Endothelial cell (in vitro differentiated cells): ENCODE results near the gene C15orf40. TPM values are rescaled to one million over a fixed set of nuclear protein-coding genes. Genes with fewer than 3 reads are reported as not detected.

ENCODE experiments used
- DNase-seq: peaks from one replicate; pipeline ENCODE4 v3.0.0; 2021; ENCODE audit warnings: low spot score
- H3K27ac Mint-ChIP-seq: one replicate; pipeline ENCODE4 v1.8.0; 2021; ENCODE audit warnings: mixed read lengths, inconsistent platforms; ENCODE audit not compliant: unreplicated experiment
- H3K27me3 Mint-ChIP-seq: one replicate; pipeline ENCODE4 v1.8.0; 2021; ENCODE audit warnings: mild to moderate bottlenecking, moderate library complexity, mixed read lengths, inconsistent platforms; ENCODE audit not compliant: unreplicated experiment
- H3K36me3 Mint-ChIP-seq: one replicate; pipeline ENCODE4 v1.8.0; 2021; ENCODE audit warnings: mild to moderate bottlenecking, low read depth, mixed read lengths, inconsistent platforms; ENCODE audit not compliant: unreplicated experiment
- H3K4me1 Mint-ChIP-seq: one replicate; pipeline ENCODE4 v1.8.0; 2021; ENCODE audit warnings: mild to moderate bottlenecking, mixed read lengths, inconsistent platforms; ENCODE audit not compliant: unreplicated experiment
- H3K4me3 Mint-ChIP-seq: one replicate; pipeline ENCODE4 v1.8.0; 2021; ENCODE audit warnings: mild to moderate bottlenecking, mixed read lengths, inconsistent platforms; ENCODE audit not compliant: unreplicated experiment
- H3K9me3 Mint-ChIP-seq: one replicate; pipeline ENCODE4 v1.8.0; 2021; ENCODE audit warnings: mixed read lengths, inconsistent platforms; ENCODE audit not compliant: unreplicated experiment
- total RNA-seq: library from RNA; stranded (reverse); fragmentation: NEBNext Ultra II Directional; extraction: Animal tissue kit (Norgen Biotek cat#: 25700); gene quantifications from one replicate; pipeline ENCODE4 v1.2.1, GENCODE V29; 2021; ENCODE audit not compliant: unreplicated experiment
- TF ChIP-seq, protein P1 (sequence below): fragments of 200-600 bp; sonication (generic); IDR thresholded peaks from one replicate; pipeline ENCODE4 v1.5.0; 2021; ENCODE audit warnings: antibody characterized with exemption; ENCODE audit not compliant: unreplicated experiment

Gene C15orf40
- total RNA-seq, 1 donor from 2014 or later = 17.4 TPM

DNA sequence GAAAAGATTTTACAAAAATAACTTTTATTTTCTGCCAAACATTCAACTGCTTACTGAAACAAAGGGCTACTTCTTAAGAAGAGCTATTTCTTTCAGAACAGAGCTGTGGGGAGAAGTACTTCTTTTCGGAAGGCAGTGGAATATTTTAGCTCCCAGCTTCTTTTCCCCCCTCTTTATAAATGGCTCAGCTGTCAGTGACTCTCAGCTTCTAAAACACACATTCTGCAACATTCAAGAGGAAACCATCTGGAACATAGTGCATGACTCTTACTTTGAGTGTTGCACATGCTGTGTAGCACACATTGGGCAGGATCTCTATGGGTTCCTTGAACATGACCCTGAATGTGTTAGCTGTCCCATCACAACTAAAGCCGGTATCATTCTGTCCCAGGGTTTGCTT lies 7.0 kb upstream of the C15orf40 start:
- no peak overlapping the region for H3K27ac Mint-ChIP-seq
- TF ChIP-seq, protein P1, sequence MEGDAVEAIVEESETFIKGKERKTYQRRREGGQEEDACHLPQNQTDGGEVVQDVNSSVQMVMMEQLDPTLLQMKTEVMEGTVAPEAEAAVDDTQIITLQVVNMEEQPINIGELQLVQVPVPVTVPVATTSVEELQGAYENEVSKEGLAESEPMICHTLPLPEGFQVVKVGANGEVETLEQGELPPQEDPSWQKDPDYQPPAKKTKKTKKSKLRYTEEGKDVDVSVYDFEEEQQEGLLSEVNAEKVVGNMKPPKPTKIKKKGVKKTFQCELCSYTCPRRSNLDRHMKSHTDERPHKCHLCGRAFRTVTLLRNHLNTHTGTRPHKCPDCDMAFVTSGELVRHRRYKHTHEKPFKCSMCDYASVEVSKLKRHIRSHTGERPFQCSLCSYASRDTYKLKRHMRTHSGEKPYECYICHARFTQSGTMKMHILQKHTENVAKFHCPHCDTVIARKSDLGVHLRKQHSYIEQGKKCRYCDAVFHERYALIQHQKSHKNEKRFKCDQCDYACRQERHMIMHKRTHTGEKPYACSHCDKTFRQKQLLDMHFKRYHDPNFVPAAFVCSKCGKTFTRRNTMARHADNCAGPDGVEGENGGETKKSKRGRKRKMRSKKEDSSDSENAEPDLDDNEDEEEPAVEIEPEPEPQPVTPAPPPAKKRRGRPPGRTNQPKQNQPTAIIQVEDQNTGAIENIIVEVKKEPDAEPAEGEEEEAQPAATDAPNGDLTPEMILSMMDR = no peak
- H3K9me3 Mint-ChIP-seq = no peaks in the 10 kb centered on the region
- no peaks in the 10 kb centered on the region for H3K36me3 Mint-ChIP-seq
- no peaks in the 10 kb centered on the region for H3K27me3 Mint-ChIP-seq
- peaks cover 10% of the 10 kb centered on the region for H3K4me1 Mint-ChIP-seq
- H3K4me3 Mint-ChIP-seq = no peak overlapping the region
- DNase-seq = no peak

DNA sequence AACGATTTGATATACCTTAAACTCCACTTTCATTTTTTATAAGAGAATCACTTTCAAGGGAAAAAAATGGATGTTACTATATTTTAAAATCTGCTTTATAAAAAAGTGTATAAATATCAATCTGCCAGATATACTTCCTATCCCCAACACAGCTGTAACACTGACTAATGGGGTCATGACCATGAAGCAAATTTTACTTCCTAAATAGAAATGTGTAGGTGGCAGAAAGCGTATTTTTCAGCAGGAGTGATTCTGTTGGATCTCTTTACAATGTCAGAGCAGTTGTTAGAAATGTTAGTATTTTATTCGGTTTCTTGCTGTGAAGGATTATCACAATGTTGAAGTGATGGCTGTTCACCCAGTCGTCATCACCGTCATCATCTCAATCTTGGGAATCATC lies 5.5 kb upstream of the C15orf40 start:
- no peaks in the 10 kb centered on the region for H3K36me3 Mint-ChIP-seq
- peaks cover 6% of the 10 kb centered on the region for H3K27me3 Mint-ChIP-seq
- H3K9me3 Mint-ChIP-seq = no peaks in the 10 kb centered on the region
- H3K4me1 Mint-ChIP-seq = peaks cover 21% of the 10 kb centered on the region
- no peak for DNase-seq
- no peak overlapping the region for H3K27ac Mint-ChIP-seq
- no peak overlapping the region for H3K4me3 Mint-ChIP-seq
- TF ChIP-seq, protein P1 = no peak

DNA sequence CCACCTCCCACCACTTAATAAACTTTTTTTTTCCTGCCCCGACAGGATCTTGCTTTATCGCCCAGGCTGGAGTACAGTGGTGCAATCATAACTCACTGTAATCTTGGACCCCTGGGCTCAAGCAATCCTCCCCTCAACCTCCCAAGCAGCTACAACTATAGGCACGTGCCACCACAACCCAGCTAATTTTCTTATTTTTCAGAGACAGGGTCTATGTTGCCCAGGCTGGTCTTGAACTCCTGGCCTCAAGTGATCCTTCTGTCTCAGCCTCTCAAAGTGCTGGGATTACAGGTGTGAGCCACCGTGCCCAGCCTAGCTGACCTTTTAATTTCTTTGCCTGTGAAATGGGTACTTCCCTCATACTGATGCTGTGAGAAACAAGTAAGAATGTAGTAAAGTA lies 3.9 kb upstream of the C15orf40 start:
- Mint-ChIP-seq H3K9me3 (no peaks in the 10 kb centered on the region), H3K4me3 (no peak overlapping the region), H3K36me3 (peaks cover 6% of the 10 kb centered on the region), H3K27ac (no peak overlapping the region), H3K4me1 (peaks cover 31% of the 10 kb centered on the region), H3K27me3 (peaks cover 8% of the 10 kb centered on the region)
- TF ChIP-seq, protein P1 = no peak
- DNase-seq = no peak

DNA sequence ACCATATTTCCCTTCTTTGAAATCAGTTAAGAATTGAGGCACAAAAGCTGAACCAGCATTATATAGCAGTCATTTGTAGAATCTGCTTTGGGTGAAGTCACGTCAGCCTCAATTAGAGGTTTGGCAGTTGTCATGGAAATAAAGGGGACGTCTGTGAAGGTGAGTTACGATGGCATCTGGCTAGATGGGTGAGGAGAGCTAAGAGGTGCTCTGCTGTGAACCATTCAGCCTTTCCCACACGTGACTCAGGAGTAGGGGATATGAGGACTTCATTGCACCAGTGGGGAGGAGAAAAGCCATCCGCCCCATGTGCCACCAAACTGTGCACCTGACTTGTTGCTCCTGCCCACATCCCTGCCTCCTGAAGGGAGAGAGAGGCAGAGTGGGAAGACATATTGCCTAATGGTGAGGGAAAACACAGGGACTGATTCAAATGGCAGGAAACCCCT lies 2.8 kb upstream of the C15orf40 start:
- peaks cover 6% of the 10 kb centered on the region for H3K36me3 Mint-ChIP-seq
- peaks cover 32% of the 10 kb centered on the region for H3K4me1 Mint-ChIP-seq
- H3K27me3 Mint-ChIP-seq = peaks cover 8% of the 10 kb centered on the region
- H3K4me3 Mint-ChIP-seq = no peak overlapping the region
- TF ChIP-seq, protein P1 = no peak
- DNase-seq = no peak
- no peaks in the 10 kb centered on the region for H3K9me3 Mint-ChIP-seq
- no peak overlapping the region for H3K27ac Mint-ChIP-seq

DNA sequence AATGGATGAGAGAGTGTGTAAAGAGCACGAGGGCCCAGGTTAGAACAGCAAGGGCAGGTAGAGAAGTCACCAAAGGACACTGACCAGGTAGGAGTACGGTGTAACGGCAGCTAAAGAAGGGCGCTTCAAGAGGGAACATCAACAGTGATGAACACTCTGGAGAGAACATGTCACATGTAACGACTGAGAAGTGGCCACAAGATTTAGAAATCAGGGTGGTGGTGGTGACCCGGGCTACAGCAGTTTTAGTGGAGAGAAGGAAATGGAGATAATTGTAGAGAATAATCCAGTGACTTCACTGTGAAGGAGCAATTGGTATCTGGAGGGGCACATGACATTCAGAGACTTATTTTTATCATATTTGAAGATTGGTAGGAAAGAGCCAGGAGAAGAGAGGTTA lies 1.2 kb upstream of the C15orf40 start:
- Mint-ChIP-seq H3K27me3 (peaks cover 8% of the 10 kb centered on the region), H3K36me3 (peaks cover 6% of the 10 kb centered on the region), H3K4me1 (peaks cover 32% of the 10 kb centered on the region), H3K27ac (no peak overlapping the region), H3K4me3 (peak overlapping the region; percentile 18), H3K9me3 (no peaks in the 10 kb centered on the region)
- DNase-seq = no peak
- TF ChIP-seq, protein P1 = no peak
